ENCODE results near the gene SLC15A2. TPM values are rescaled to one million over a fixed set of nuclear protein-coding genes. Genes with fewer than 3 reads are reported as not detected.
A peak's percentile ranks its signal among the peaks of the same experiment; 100 is the strongest.

SLC15A2 gene
- total and polyA plus RNA-seq, 10 of the 15 experiments (the other 5 are each of a cell fraction or from before 2014, with no cell fraction given), result 0.64 to 7.2 (median 2.4) TPM

DNA sequence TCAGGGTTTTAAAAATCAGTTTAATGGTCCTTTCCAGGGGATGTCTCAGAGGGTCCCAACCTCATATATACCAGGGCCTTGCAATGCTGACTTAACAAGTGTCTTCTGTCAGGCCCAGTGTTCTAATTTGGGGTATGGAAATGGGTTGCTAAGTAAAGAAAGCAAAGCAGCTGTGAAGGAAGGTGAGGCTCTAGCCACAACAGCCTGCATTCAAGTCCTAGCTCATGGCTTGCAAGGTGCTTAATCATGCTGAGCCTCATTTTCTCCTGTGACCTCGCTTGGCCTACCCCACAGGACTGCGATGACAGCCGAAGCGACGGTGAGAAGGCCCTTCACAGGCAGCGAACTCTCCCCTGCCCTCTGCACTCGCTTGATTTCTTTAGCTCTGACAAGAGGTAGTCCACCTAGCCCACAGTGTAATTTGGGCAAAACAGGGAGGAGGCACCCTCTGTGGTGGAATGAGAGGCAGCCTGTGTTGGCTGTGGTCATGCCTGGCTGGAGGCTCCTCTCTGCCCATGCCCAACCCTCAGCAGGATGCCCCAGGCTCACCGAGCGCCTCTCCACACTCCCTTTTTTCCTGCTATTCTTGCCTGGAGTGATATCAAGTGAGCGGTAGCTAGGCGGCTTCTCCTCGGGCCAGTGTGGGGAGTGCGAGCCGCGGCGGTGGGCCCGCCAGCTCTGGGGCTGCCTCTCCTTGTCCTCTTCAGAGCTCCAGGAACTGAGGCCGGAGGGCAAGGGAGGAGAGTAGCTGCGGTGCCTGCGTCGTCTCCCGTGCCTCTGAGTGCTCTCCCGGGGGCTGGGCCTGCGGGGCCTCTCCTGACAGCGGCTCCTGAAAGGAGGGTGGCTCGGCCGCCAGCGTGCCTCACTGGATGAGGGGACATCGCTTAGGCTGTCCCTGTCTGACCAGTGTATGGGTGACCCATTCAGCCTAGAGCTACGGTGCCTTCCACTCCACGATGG is 98.7 kb downstream of the SLC15A2 start (continued):
- TF ChIP-seq, protein P1, sequence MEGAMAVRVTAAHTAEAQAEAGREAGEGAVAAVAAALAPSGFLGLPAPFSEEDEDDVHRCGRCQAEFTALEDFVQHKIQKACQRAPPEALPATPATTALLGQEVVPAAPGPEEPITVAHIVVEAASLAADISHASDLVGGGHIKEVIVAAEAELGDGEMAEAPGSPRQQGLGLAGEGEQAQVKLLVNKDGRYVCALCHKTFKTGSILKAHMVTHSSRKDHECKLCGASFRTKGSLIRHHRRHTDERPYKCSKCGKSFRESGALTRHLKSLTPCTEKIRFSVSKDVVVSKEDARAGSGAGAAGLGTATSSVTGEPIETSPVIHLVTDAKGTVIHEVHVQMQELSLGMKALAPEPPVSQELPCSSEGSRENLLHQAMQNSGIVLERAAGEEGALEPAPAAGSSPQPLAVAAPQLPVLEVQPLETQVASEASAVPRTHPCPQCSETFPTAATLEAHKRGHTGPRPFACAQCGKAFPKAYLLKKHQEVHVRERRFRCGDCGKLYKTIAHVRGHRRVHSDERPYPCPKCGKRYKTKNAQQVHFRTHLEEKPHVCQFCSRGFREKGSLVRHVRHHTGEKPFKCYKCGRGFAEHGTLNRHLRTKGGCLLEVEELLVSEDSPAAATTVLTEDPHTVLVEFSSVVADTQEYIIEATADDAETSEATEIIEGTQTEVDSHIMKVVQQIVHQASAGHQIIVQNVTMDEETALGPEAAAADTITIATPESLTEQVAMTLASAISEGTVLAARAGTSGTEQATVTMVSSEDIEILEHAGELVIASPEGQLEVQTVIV (IDR thresholded peaks at IDR 0.05; ENCODE audit: borderline replicate concordance, partially characterized antibody), result no peak
- TF ChIP-seq RUNX3 (IDR thresholded peaks at IDR 0.05; ENCODE audit: low read length) (peak; percentile 70), FOXK2 (IDR thresholded peaks at IDR 0.05) (no peak), BMI1 (IDR thresholded peaks at IDR 0.05; ENCODE audit: borderline replicate concordance) (no peak), CREM (IDR thresholded peaks at IDR 0.05; ENCODE audit: low read depth) (no peak), ZBED1 (IDR thresholded peaks at IDR 0.05; ENCODE audit: borderline replicate concordance) (no peak), POU2F2 (IDR thresholded peaks at IDR 0.05; ENCODE audit: borderline replicate concordance, low read depth, low read length) (0 out of 3 replicates have a peak, but pooled peaks have one; percentile 67), CEBPB (IDR thresholded peaks at IDR 0.05; ENCODE audit: borderline replicate concordance in 1 of 2, low read depth in 2 of 2, low read length in 2 of 2) (no peak), YY1 (IDR thresholded peaks at IDR 0.05; ENCODE audit: low read depth, low read length) (no peak), EGR1 (IDR thresholded peaks at IDR 0.05; ENCODE audit: borderline replicate concordance in 1 of 2, low read depth in 2 of 2, low read length in 2 of 2) (no peak), TCF12 (IDR thresholded peaks at IDR 0.05; ENCODE audit: low read depth, low read length) (0 out of 2 replicates have a peak, but pooled peaks have one; percentile 62), SIN3A (IDR thresholded peaks at IDR 0.05; ENCODE audit: low read depth, low read length) (no peak), POLR2A (IDR thresholded peaks at IDR 0.05; ENCODE audit: low read depth, low read length) (peak; percentile 34; the same call in 1 of the 2 replicates), SMAD5 (IDR thresholded peaks at IDR 0.05; ENCODE audit: low read depth) (no peak), RELA (IDR thresholded peaks at IDR 0.05; ENCODE audit: borderline replicate concordance, partially characterized antibody) (no peak), JUND (IDR thresholded peaks at IDR 0.05; ENCODE audit: low read depth, low read length) (no peak), YBX1 (IDR thresholded peaks at IDR 0.05) (no peak), NR2C1 (IDR thresholded peaks at IDR 0.05) (no peak)
- TF ChIP-seq, protein P2, sequence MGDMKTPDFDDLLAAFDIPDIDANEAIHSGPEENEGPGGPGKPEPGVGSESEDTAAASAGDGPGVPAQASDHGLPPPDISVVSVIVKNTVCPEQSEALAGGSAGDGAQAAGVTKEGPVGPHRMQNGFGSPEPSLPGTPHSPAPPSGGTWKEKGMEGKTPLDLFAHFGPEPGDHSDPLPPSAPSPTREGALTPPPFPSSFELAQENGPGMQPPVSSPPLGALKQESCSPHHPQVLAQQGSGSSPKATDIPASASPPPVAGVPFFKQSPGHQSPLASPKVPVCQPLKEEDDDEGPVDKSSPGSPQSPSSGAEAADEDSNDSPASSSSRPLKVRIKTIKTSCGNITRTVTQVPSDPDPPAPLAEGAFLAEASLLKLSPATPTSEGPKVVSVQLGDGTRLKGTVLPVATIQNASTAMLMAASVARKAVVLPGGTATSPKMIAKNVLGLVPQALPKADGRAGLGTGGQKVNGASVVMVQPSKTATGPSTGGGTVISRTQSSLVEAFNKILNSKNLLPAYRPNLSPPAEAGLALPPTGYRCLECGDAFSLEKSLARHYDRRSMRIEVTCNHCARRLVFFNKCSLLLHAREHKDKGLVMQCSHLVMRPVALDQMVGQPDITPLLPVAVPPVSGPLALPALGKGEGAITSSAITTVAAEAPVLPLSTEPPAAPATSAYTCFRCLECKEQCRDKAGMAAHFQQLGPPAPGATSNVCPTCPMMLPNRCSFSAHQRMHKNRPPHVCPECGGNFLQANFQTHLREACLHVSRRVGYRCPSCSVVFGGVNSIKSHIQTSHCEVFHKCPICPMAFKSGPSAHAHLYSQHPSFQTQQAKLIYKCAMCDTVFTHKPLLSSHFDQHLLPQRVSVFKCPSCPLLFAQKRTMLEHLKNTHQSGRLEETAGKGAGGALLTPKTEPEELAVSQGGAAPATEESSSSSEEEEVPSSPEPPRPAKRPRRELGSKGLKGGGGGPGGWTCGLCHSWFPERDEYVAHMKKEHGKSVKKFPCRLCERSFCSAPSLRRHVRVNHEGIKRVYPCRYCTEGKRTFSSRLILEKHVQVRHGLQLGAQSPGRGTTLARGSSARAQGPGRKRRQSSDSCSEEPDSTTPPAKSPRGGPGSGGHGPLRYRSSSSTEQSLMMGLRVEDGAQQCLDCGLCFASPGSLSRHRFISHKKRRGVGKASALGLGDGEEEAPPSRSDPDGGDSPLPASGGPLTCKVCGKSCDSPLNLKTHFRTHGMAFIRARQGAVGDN (IDR thresholded peaks at IDR 0.05), result peak; percentile 49; the same call in 1 of the 2 replicates
- TF ChIP-seq, protein P3, sequence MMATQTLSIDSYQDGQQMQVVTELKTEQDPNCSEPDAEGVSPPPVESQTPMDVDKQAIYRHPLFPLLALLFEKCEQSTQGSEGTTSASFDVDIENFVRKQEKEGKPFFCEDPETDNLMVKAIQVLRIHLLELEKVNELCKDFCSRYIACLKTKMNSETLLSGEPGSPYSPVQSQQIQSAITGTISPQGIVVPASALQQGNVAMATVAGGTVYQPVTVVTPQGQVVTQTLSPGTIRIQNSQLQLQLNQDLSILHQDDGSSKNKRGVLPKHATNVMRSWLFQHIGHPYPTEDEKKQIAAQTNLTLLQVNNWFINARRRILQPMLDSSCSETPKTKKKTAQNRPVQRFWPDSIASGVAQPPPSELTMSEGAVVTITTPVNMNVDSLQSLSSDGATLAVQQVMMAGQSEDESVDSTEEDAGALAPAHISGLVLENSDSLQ (IDR thresholded peaks at IDR 0.05), result peak; percentile 45; the same call in 1 of the 2 replicates
